Hypothalamus (tissue), 51 donors: ENCODE data around the gene DCN.

Experiments used
- DNase-seq, 51 donors: peaks; one replicate each; lab custom pipeline; 2025; lab: John Stamatoyannopoulos, UW

Gene DCN

GRCh38 chr12:91188778-91189177, 6.2 kb upstream of the DCN start:
- no peak for DNase-seq

- DNase-seq, result no peak
Observed at GRCh38 chr12:91186156-91186555, 3.5 kb upstream of the DCN start.

GRCh38 chr12:91185421-91185820, 2.8 kb upstream of the DCN start:
- DNase-seq, result no peak

- no peak for DNase-seq
Observed at GRCh38 chr12:91183551-91183950, 934 bp upstream of the DCN start.

- no peak for DNase-seq
Observed at GRCh38 chr12:91180582-91181395, 1.8 kb downstream of the DCN start.

- DNase-seq, result no peak
Observed at GRCh38 chr12:91179966-91180561, 2.6 kb downstream of the DCN start.

- DNase-seq, result no peak
Observed at GRCh38 chr12:91179315-91179714, 3.3 kb downstream of the DCN start.

GRCh38 chr12:91178781-91179180, 3.8 kb downstream of the DCN start:
- no peak for DNase-seq

GRCh38 chr12:91178139-91178561, 4.5 kb downstream of the DCN start:
- peak in 3 of 51 donors; percentile 0 to 48 (median 3) for DNase-seq

GRCh38 chr12:91177381-91177780, 5.2 kb downstream of the DCN start:
- no peak for DNase-seq

- no peak for DNase-seq
Observed at GRCh38 chr12:91176915-91177314, 5.7 kb downstream of the DCN start.

GRCh38 chr12:91176358-91176757, 6.3 kb downstream of the DCN start:
- DNase-seq, result no peak

GRCh38 chr12:91173124-91173523, 9.5 kb downstream of the DCN start:
- no peak for DNase-seq

GRCh38 chr12:91172096-91172495, 10.5 kb downstream of the DCN start:
- no peak for DNase-seq

GRCh38 chr12:91171476-91171875, 11.1 kb downstream of the DCN start:
- DNase-seq, result no peak

GRCh38 chr12:91163116-91163515, 19.5 kb downstream of the DCN start:
- no peak for DNase-seq

- no peak for DNase-seq
Observed at GRCh38 chr12:91161009-91161408, 21.6 kb downstream of the DCN start.

- no peak for DNase-seq
Observed at GRCh38 chr12:91155990-91156389, 26.6 kb downstream of the DCN start.

GRCh38 chr12:91154131-91154530, 28.5 kb downstream of the DCN start:
- no peak for DNase-seq

- DNase-seq, result no peak
Observed at GRCh38 chr12:91144053-91144452, 38.6 kb downstream of the DCN start.

- no peak for DNase-seq
Observed at GRCh38 chr12:91143206-91143605, 39.4 kb downstream of the DCN start.

GRCh38 chr12:91142221-91142631, 40.4 kb downstream of the DCN start:
- DNase-seq, result no peak
